Midbrain (tissue), 1 donor: ENCODE data around the gene ARHGEF38.
"Not testable (repeated sequence)": the region's sequence is repeated elsewhere in the genome, so short reads cannot be mapped to it uniquely, and the experiment has no call there.

Experiments used
- DNase-seq: peaks from one replicate; lab custom pipeline; 2025; lab: John Stamatoyannopoulos, UW

ARHGEF38 gene

DNA sequence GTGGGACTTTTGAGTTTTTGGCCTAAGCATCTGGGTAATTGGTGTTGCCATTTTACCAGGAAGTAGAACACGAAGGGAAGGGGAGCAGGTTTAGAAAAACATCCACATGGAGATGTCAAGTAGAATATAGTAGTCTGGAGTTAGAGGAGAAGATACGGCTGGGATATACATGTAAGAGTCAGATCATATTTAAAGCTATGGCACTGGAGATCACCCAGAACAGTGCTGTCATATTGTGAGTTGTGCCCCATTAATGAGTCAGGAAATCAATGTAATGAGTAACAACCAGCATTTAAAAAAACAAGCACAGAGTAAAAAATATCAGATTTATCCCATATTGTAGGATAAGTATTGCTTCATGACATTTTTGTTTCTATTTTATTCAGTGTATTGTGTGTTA is 160.3 kb downstream of the ARHGEF38 start:
- DNase-seq, result no peak

- DNase-seq, result no peak
Measured at GRCh38 chr4:105714071-105714521, 161.7 kb downstream of the ARHGEF38 start.

DNA sequence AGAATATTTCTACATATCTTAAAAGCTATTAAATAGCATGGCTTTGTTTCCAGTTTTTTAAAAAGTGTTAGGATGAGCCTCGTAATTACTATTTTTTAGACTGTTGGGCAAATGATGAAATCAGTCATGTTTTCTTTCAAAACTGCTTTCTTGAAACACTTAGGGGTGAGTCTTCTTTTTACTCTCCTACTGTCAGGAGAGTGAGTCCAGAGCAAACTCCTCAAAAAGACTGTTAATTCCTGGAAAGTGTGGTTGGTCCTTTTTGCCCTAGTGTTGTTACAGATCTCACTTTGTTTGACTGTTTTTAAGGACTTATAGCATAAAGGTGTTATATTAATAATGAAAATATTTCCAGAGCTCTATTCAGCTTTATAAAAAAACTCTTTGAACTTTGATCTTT is 162.5 kb downstream of the ARHGEF38 start:
- DNase-seq, result no peak

DNA sequence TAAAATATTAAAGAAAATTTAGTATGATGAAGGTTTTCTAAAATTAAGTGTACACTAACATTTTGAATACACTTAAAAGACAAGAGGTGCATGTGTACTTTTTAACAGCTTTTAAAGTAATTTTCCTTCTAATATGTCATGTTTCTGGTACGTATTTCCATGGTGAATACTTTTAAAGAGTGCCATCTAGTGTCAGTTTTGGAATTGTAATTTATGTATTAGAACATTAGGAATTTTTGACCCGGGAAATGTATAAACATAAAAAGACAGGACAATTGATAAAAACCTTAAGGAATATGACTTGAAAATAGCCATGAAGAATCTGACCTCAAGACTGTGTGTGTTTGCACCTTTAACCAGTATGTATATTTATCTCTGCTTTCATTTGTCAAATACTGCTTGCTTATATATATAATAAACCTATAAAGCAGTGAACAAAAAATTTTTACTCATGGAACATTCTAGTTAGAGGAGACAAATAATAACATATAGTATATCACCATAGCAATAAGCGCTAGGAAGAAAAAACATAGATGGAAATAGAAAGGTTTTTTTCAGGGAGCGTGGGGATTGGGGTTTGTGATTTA is 163.4 kb downstream of the ARHGEF38 start:
- peak; percentile 58 for DNase-seq

DNA sequence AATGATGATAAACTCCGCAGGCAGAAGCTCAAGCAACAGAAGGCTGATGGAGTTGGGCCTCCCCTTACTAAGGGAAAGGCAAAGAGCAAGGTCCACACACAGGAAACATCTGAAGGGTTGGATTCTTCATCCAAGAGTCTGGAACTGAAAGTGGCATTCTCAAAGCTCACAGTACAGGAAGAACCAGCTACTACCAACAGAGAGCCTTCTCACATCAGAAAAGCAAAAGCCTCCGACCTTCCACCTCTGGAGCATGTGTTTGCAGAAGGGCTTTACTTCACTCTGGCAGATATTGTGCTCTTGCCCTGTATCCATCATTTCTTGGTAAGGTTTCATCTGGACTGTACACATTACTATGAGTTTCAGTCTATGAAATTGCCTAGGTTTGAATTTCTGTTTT is 166.8 kb downstream of the ARHGEF38 start:
- DNase-seq, result no peak

GRCh38 chr4:105725623-105726022 is 173.2 kb downstream of the ARHGEF38 start:
- DNase-seq, result no peak

- DNase-seq, result not testable (repeated sequence)
Measured at GRCh38 chr4:105729895-105730294, 177.5 kb downstream of the ARHGEF38 start.
